ENCODE results near the gene PCDH17. TPM values are rescaled to one million over a fixed set of nuclear protein-coding genes. Genes with fewer than 3 reads are reported as not detected.

Gene PCDH17
- total RNA-seq, 1 experiment from 2014 or later: 0.11 TPM

DNA sequence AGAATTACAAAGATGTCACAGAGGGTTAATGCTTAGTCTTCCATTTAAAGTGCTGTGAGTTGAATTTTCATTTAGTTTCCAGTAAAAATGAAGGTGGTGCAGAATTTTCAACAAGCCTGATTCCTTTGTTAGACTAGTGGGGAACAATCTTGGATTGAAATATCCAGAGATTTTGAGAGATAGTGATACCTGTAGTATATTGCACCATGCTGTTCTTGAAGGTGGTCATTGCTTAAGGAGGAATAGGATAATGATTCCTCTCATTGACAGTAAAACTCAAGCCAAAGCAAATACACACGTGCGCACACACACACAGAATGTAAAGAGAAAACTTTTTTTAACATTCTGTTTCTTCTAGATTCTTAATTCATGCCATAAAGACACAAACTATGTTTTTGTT is 5.3 kb downstream of the PCDH17 start:
- Histone ChIP-seq H2AFZ (ENCODE audit: low read length) (no peak overlapping the region), H3K9me2 (replicated peaks; ENCODE audit: low read length) (no peaks in the 10 kb centered on the region), H3K27me3 (ENCODE audit: low read length) (peaks cover 21% of the 10 kb centered on the region), H3K9me3 (ENCODE audit: low read length) (no peaks in the 10 kb centered on the region), H3K9ac (ENCODE audit: low read length) (no peak overlapping the region), H3K36me3 (ENCODE audit: low read depth, low read length) (no peaks in the 10 kb centered on the region), H3K79me2 (ENCODE audit: low read length) (no peaks in the 10 kb centered on the region), H3F3A (ENCODE audit: low read length, unreplicated experiment) (no peaks in the 10 kb centered on the region), H3K27ac (ENCODE audit: low read length) (no peak overlapping the region), H3K4me2 (ENCODE audit: low read length) (no peak overlapping the region), H3K4me1 (ENCODE audit: insufficient read depth, low read length) (no peaks in the 10 kb centered on the region), H4K20me1 (ENCODE audit: low read length) (no peaks in the 10 kb centered on the region), H3K4me3 (ENCODE audit: low read length) (no peak overlapping the region)
- POLR2A ChIA-PET (ENCODE audit: unreplicated experiment): no interaction called here
- intact Hi-C loops (cut with micrococcal nuclease): no loop called here
- TF ChIP-seq EZH2phosphoT487 (IDR thresholded peaks at IDR 0.05; ENCODE audit: borderline replicate concordance, low read length) (no peak), EZH2 (IDR thresholded peaks at IDR 0.05; ENCODE audit: low read length, unreplicated experiment) (no peak)
- TF ChIP-seq, protein P1, sequence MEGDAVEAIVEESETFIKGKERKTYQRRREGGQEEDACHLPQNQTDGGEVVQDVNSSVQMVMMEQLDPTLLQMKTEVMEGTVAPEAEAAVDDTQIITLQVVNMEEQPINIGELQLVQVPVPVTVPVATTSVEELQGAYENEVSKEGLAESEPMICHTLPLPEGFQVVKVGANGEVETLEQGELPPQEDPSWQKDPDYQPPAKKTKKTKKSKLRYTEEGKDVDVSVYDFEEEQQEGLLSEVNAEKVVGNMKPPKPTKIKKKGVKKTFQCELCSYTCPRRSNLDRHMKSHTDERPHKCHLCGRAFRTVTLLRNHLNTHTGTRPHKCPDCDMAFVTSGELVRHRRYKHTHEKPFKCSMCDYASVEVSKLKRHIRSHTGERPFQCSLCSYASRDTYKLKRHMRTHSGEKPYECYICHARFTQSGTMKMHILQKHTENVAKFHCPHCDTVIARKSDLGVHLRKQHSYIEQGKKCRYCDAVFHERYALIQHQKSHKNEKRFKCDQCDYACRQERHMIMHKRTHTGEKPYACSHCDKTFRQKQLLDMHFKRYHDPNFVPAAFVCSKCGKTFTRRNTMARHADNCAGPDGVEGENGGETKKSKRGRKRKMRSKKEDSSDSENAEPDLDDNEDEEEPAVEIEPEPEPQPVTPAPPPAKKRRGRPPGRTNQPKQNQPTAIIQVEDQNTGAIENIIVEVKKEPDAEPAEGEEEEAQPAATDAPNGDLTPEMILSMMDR (conservative IDR thresholded peaks at IDR 0.05; ENCODE audit: low read depth, low read length): no peak
- ATAC-seq (no peak), DNase-seq (no peak)
- CTCF ChIA-PET: no interaction called here
- no TSS peak for BruUV-seq (replicated peaks)

DNA sequence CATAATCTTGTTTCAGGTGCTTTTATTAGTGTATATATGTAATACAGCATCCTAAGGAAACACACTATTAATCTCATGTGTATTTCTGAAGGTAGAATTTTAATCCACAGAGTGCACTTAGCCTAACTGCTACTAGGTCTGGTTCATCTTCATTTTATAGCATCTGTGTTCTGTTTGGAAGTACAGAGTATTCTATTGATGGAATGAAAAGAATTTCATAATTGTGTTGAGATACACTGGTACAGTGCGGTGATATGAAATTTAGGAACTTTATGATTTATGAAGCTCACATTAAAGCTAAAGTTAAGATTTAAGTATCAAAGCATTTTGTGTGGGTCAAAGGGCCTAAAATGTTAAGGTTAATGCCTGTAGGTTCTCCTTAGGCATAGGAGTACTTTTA is 6.0 kb downstream of the PCDH17 start:
- Histone ChIP-seq H3K9ac (ENCODE audit: low read length) (no peak overlapping the region), H3K27ac (ENCODE audit: low read length) (no peak overlapping the region), H3K4me1 (ENCODE audit: insufficient read depth, low read length) (no peaks in the 10 kb centered on the region), H3K4me3 (ENCODE audit: low read length) (no peak overlapping the region), H3K79me2 (ENCODE audit: low read length) (no peaks in the 10 kb centered on the region), H3K4me2 (ENCODE audit: low read length) (no peak overlapping the region), H4K20me1 (ENCODE audit: low read length) (no peaks in the 10 kb centered on the region), H3K27me3 (ENCODE audit: low read length) (peaks cover 14% of the 10 kb centered on the region), H3K36me3 (ENCODE audit: low read depth, low read length) (no peaks in the 10 kb centered on the region), H3K9me2 (replicated peaks; ENCODE audit: low read length) (no peaks in the 10 kb centered on the region), H3K9me3 (ENCODE audit: low read length) (no peaks in the 10 kb centered on the region), H3F3A (ENCODE audit: low read length, unreplicated experiment) (no peaks in the 10 kb centered on the region), H2AFZ (ENCODE audit: low read length) (no peak overlapping the region)
- intact Hi-C loops (cut with micrococcal nuclease): no loop called here
- BruUV-seq (replicated peaks): no TSS peak
- ATAC-seq: no peak
- TF ChIP-seq EZH2phosphoT487 (IDR thresholded peaks at IDR 0.05; ENCODE audit: borderline replicate concordance, low read length) (no peak), EZH2 (IDR thresholded peaks at IDR 0.05; ENCODE audit: low read length, unreplicated experiment) (no peak)
- TF ChIP-seq, protein P1 (conservative IDR thresholded peaks at IDR 0.05; ENCODE audit: low read depth, low read length): no peak
- POLR2A ChIA-PET (ENCODE audit: unreplicated experiment): no interaction called here
- no peak for DNase-seq
- CTCF ChIA-PET: no interaction called here

DNA sequence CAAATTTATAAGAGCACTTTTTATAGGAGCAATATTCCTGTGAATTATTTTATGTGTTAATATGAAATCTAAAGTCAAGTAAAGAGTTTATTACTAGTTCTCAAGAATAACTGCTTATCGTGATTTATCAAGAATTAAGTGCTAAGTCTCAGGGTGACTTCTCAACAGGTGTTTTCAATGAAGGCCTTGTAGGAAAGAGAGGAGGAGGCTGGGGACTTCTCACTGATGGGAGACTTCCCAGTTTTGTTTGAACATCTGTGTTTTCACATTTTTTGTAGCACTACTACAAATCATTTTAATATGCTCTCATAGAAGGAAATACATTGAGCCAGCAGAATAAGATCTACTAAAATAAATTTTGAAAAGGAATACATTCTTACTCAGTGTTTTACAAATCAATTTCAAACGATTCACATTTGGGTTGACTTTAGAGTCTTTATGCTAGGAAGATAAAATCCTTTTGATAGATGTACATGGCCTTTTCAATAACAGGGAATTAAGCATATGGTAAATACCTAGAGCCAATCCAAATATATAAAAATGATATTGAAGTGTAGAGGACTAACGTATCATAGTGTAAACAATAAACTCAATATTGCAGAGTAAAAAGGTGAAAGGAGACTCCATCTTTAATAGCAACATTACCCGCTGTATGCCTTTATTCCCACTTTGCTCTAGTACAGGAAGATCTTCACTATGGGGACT is 6.8 kb downstream of the PCDH17 start:
- H3K4me1 ChIP-seq (ENCODE audit: insufficient read depth, low read length): no peaks in the 10 kb centered on the region
- no peak overlapping the region for H3K4me2 ChIP-seq (ENCODE audit: low read length)
- H3K27me3 ChIP-seq (ENCODE audit: low read length): 0 out of 2 replicates have a peak, but pooled peaks cover 6% of the 10 kb centered on the region
- ChIA-PET POLR2A (ENCODE audit: unreplicated experiment) (interaction anchor here (0.7 kb wide), 1 partner anchor 176 kb away, joined by 3 read pairs; no protein-coding TSS in a partner anchor), CTCF (no interaction called here)
- H3K4me3 ChIP-seq (ENCODE audit: low read length): no peak overlapping the region
- H3K9me3 ChIP-seq (ENCODE audit: low read length): no peaks in the 10 kb centered on the region
- no peak for ATAC-seq
- no peak overlapping the region for H3K27ac ChIP-seq (ENCODE audit: low read length)
- intact Hi-C loops (cut with micrococcal nuclease): no loop called here
- no peak overlapping the region for H2AFZ ChIP-seq (ENCODE audit: low read length)
- H3K79me2 ChIP-seq (ENCODE audit: low read length): no peaks in the 10 kb centered on the region
- no TSS peak for BruUV-seq (replicated peaks)
- H3K36me3 ChIP-seq (ENCODE audit: low read depth, low read length): no peaks in the 10 kb centered on the region
- H4K20me1 ChIP-seq (ENCODE audit: low read length): no peaks in the 10 kb centered on the region
- H3F3A ChIP-seq (ENCODE audit: low read length, unreplicated experiment): no peaks in the 10 kb centered on the region
- no peak overlapping the region for H3K9ac ChIP-seq (ENCODE audit: low read length)
- TF ChIP-seq, protein P1 (conservative IDR thresholded peaks at IDR 0.05; ENCODE audit: low read depth, low read length): no peak
- no peak for TF ChIP-seq EZH2phosphoT487 (IDR thresholded peaks at IDR 0.05; ENCODE audit: borderline replicate concordance, low read length)
- TF ChIP-seq EZH2 (IDR thresholded peaks at IDR 0.05; ENCODE audit: low read length, unreplicated experiment): no peak
- no peak for DNase-seq
- H3K9me2 ChIP-seq (replicated peaks; ENCODE audit: low read length): no peaks in the 10 kb centered on the region
